HEK293T (cell line): Measurements from ENCODE around the gene EGFL8.

Experiments
- ARNT ChIP-seq: fragments of 450-650 bp; IDR thresholded peaks from 2 replicates; pipeline ENCODE4 v1.6.1; 2017; ENCODE audit warnings: mild to moderate bottlenecking
- ELF4 ChIP-seq: fragments of 450-650 bp; IDR thresholded peaks from 2 replicates; pipeline ENCODE4 v1.6.1; 2017; ENCODE audit warnings: antibody characterized with exemption
- FOXA1 ChIP-seq: fragments of 450-650 bp; IDR thresholded peaks from 2 replicates; pipeline ENCODE4 v1.6.1; 2016; ENCODE audit warnings: mild to moderate bottlenecking
- FOXK2 ChIP-seq: fragments of 450-650 bp; IDR thresholded peaks from 2 replicates; pipeline ENCODE4 v1.6.1; 2016; ENCODE audit warnings: mild to moderate bottlenecking
- HDGF ChIP-seq: fragments of 450-650 bp; IDR thresholded peaks from 2 replicates; pipeline ENCODE4 v1.6.1; 2017; ENCODE audit warnings: antibody characterized with exemption, borderline replicate concordance
- L3MBTL2 ChIP-seq: fragments of 450-650 bp; conservative IDR thresholded peaks from 2 replicates; pipeline ENCODE4 v1.6.1; 2016; ENCODE audit warnings: mild to moderate bottlenecking
- SP1 ChIP-seq: fragments of 450-650 bp; IDR thresholded peaks from 2 replicates; pipeline ENCODE4 v1.6.1; 2017
- SUZ12 ChIP-seq: fragments of 450-650 bp; IDR thresholded peaks from 2 replicates; pipeline ENCODE4 v1.6.1; 2016; ENCODE audit warnings: mild to moderate bottlenecking

DNA sequence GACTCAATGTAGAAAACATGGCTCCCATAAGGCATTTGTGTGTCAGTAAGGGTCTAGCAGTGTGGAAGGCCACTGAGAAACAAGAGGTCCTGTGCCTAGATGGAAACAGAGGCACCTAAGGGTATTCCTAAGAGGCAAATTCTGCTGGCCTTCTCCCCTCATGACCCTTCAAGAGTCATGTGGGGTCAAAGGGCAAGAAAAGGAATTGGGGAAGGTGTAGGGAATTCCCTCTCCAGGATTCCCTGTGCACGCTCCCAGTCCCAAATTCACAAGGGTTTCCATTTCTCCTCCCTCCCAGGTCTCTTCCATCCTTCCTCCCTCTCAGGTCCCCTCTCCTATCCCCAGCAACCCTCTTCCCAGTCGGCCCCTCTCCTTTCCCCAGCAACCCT lies 10.9 kb downstream of the EGFL8 start:
- TF ChIP-seq L3MBTL2, result no peak
- TF ChIP-seq FOXK2, result no peak
- TF ChIP-seq SP1, result no peak
- no peak for TF ChIP-seq FOXA1
- no peak for TF ChIP-seq HDGF
- no peak for TF ChIP-seq SUZ12
- no peak for TF ChIP-seq ARNT
- no peak for TF ChIP-seq ELF4
